NCI-H2081 treated with DMSO at 0.1 percent for 48 hours (cell line): ENCODE results near the gene ZMYM4.
"Not testable (repeated sequence)": the region's sequence is repeated elsewhere in the genome, so short reads cannot be mapped to it uniquely, and the experiment has no call there.

Experiments
- DNase-seq: peaks from one replicate; lab custom pipeline; 2025; lab: John Stamatoyannopoulos, UW

ZMYM4 gene

DNA sequence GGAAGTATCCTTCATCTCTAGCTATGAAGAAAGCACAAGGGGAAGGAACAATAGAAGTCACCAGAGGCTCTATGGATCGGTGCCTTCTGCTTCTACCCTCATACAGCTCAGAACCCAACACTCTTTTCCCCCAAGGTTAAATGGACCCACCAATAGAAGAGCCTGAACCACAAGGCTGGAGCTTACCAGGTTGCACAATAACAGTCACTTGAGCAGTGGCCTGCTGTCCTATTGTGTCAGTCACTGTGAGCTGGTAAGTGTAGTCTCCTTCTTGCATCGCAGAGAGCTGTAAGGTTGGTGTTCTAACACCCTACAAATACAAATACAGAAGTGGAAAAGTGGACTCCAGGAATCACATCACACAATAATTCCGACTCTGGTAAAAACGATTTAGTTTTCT, 185.7 kb downstream of the ZMYM4 start:
- DNase-seq: no peak

DNA sequence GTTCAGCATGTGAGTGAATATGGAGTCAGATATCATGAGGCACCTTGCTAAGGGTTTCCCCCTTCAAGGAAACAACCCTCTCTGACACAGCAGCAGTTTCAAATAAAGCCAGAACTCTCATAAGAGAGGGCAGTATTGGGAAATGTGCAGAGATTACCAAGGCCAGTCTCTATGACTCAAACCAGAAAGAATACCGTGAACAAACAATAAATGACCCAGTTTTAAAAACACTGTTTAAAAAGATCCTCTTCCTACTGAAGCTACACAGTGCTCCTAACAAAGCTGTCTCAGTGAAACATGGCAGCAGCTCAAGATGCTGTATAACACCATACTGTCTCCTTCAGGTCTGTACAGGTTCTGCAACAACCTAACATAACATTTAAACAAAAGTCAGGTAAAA, 186.1 kb downstream of the ZMYM4 start:
- DNase-seq: no peak

DNA sequence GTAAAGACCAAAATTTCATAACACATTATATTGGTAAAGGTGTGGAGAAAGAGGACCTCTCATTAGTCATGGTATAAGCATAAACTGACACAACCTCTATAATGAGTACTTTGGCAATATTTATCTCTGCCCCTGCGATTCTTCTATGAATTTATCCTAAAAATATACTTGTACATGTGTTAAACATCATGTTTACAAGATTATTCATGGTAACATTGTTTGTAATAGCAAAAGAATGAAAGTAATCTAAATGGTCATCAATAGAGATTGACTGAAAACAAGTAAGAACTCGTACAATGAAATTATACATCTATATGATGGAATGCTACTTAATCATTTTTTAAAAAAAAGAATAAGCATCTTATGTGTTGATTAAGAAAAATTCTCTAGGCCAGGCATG, 192.3 kb downstream of the ZMYM4 start:
- no peak for DNase-seq

DNA sequence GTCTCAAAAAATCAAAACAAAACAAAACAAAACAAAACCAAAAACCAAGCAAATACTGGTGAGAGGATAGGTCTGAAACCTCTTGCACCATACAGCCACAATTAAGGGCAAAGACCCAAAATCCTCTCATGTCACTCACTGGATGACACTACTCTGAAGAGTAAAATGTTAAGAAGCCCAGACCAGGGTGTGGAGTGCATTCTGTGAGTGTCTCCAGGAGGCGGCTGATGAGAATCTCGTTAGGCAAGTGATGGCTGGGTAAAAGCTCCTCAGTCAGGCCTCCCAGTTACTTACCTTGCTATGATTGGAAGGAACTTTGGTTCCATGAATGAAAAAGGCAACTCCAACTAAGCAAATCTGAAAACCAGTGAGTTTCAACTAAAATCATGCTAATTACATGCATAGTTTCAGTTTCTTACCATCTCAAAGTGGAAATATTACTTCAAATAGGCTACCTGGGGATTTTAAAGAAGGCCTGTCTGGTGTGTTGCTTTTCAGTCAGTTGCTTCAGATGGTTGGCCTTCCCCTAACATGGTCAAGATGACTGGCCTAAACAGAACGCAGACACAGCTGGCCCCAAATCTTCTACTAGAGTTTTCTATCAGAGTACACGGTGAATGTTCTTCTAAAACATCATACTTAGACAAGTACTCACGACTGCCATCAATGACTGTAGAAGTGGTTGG, 193.6 kb downstream of the ZMYM4 start:
- DNase-seq: no peak

GRCh38 chr1:35463232-35463631, 194.7 kb downstream of the ZMYM4 start:
- DNase-seq: no peak

GRCh38 chr1:35463749-35464148, 195.2 kb downstream of the ZMYM4 start:
- not testable (repeated sequence) for DNase-seq

DNA sequence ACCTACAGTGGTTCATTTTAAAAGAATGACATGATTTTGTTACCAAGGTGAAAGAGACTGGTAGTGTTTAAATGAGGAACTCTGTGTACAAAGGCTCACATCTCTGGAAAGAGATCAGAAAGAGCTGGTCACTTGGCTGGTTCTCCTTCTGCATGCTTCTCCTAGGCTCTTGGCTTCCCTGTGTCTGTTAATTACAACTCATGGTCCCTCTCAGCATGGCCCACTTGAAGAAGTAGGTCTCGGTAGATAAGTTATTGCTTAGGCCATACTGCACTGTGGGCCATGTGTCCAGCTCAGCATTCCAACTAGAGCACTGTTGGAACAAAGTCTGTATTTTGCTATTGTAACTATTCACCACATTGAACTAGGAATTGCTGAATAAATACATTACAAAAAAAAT, 197.6 kb downstream of the ZMYM4 start:
- no peak for DNase-seq

- DNase-seq: no peak
Measured at GRCh38 chr1:35470977-35471613, 202.6 kb downstream of the ZMYM4 start.
